BJ (cell line): ENCODE measurements around the gene OR5M10. TPM values are rescaled to one million over a fixed set of nuclear protein-coding genes. Genes with fewer than 3 reads are reported as not detected.

Source experiments
- CTCF ChIA-PET: fragments of 350-600 bp; formaldehyde crosslinking; extraction: SDS; loops from one replicate; lab custom pipeline; 2021; ENCODE audit warnings: antibody characterized with exemption, inconsistent platforms; lab: Yijun Ruan, JAX
- POLR2A ChIA-PET: fragments of 300-600 bp; sonication (Branson Sonifier 250); formaldehyde crosslinking; extraction: SDS; loops from one replicate; lab custom pipeline; 2021; ENCODE audit warnings: antibody characterized with exemption; lab: Charles Lee
- DNase-seq: peaks from one replicate; pipeline ENCODE4 v3.0.0-alpha.2; 2011; ENCODE audit warnings: low read depth
- H3K27me3 ChIP-seq: 2 replicates; pipeline ENCODE4 v1.6.0; 2011; ENCODE audit warnings: low read length; ENCODE audit not compliant: control insufficient read depth, insufficient read depth
- H3K36me3 ChIP-seq: 2 replicates; pipeline ENCODE4 v1.5.1; 2011; ENCODE audit warnings: low read length; ENCODE audit not compliant: control insufficient read depth, insufficient read depth
- H3K4me3 ChIP-seq: 2 replicates; pipeline ENCODE4 v1.5.1; 2011; ENCODE audit warnings: low read depth, mild to moderate bottlenecking, control low read depth, low read length
- polyA plus RNA-seq: library from polyadenylated mRNA; depleted of rRNA; stranded (reverse); fragments of >200 nt; gene quantifications from 2 replicates; pipeline ENCODE4 v1.2.3, GENCODE V29; 2011; rRNA removed
- TF ChIP-seq, protein P1 (sequence below): IDR thresholded peaks from 2 replicates; pipeline ENCODE4 v1.5.1; 2011; ENCODE audit warnings: low read depth, mild to moderate bottlenecking, control low read depth, inconsistent platforms, low read length, moderate library complexity; ENCODE audit not compliant: insufficient read depth

OR5M10 gene
- polyA plus RNA-seq, 1 experiment, result not detected

GRCh38 chr11:56545531-56545930 is 32.0 kb downstream of the OR5M10 start:
- ChIA-PET POLR2A (no interaction called here), CTCF (no interaction called here)
- no peak for DNase-seq
- Histone ChIP-seq H3K27me3 (no peaks in the 10 kb centered on the region), H3K36me3 (no peaks in the 10 kb centered on the region), H3K4me3 (no peak overlapping the region)
- TF ChIP-seq, protein P1, sequence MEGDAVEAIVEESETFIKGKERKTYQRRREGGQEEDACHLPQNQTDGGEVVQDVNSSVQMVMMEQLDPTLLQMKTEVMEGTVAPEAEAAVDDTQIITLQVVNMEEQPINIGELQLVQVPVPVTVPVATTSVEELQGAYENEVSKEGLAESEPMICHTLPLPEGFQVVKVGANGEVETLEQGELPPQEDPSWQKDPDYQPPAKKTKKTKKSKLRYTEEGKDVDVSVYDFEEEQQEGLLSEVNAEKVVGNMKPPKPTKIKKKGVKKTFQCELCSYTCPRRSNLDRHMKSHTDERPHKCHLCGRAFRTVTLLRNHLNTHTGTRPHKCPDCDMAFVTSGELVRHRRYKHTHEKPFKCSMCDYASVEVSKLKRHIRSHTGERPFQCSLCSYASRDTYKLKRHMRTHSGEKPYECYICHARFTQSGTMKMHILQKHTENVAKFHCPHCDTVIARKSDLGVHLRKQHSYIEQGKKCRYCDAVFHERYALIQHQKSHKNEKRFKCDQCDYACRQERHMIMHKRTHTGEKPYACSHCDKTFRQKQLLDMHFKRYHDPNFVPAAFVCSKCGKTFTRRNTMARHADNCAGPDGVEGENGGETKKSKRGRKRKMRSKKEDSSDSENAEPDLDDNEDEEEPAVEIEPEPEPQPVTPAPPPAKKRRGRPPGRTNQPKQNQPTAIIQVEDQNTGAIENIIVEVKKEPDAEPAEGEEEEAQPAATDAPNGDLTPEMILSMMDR, result no peak

DNA sequence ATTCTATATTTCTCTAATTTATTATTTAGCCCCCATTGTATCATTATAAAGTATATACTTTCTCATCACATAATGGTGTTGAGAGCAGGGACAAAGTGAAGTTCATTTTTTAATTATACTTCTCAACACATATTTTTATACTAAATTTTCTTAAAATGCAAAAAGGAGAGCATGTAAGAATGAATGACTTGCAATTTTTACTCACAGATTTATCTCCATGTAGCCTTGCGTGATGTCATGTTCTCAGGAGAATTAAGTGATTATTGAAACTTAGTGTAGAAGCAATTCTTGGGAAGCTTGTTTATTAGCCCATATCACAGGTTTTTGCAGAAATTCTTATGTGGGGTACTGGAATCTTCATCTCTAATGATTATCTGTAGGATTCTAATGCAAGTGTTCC is 33.8 kb downstream of the OR5M10 start:
- no peaks in the 10 kb centered on the region for H3K36me3 ChIP-seq
- CTCF ChIA-PET, result no interaction called here
- TF ChIP-seq, protein P1, result no peak

DNA sequence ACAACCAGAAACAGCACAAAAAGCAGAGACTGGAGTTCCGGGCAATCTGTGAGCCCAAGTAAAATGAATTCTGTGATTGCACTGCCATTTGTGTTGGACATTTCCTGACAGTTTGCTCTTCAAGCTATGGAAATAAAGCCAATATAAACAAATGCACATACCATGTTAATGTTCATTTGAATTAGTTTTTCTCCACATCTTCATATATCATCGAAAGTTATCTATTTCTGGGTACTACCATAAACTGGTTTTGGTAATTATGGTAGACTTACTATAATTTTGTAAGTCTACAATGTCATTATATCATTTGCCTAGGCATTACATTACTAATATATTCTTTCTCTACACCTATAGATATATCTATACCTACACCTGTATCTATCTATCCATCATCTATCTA is 34.4 kb downstream of the OR5M10 start, which contains the start of gene OR5M11:
TSS of gene OR5M11 (minus strand) at position 101 of the 400 bp plus-strand sequence. CDS start at position 101, 0 bp downstream.
- POLR2A ChIA-PET, result no interaction called here

More for the DNA sequence above, 33.8 kb downstream of the OR5M10 start:
- H3K4me3 ChIP-seq, result no peak overlapping the region
- POLR2A ChIA-PET, result no interaction called here
- DNase-seq, result no peak
- no peaks in the 10 kb centered on the region for H3K27me3 ChIP-seq

DNA sequence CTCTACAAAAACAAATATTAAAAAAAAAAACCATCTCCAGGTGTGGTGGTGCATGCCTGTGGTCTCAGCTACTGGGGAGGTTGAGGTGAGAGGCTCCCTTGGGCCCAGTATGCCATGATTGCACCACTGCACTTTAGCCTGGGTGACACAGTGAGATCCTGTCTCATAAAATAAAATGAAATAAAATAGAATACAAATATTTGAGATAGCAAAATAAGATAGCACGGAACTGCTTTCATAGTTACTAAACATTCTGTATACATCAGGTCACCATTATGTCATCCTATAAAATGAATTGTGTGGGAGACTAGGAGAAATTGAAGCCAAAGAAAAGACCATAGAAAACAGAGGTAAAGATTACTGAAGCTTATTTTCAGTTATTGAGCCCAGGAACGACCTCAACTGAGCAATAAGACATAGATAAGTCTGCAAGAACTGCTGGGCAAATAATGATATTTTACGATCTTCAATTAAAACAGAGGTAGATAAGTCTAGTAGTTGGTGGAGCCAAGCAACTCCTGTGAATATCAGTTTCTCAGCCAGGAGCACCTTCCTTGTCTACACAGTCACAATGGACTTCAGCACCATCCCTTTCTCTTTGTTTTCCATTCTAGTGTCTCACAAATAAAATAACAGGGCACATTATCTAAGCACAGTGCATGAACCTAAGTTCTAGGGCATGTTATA is 44.3 kb downstream of the OR5M10 start:
- POLR2A ChIA-PET, result no interaction called here
- CTCF ChIA-PET, result no interaction called here
- no peak for DNase-seq
- Histone ChIP-seq H3K4me3 (no peak overlapping the region), H3K27me3 (no peaks in the 10 kb centered on the region), H3K36me3 (no peaks in the 10 kb centered on the region)
- TF ChIP-seq, protein P1, result no peak

More for the DNA sequence above, 34.4 kb downstream of the OR5M10 start, which contains the start of gene OR5M11:
- H3K36me3 ChIP-seq, result no peaks in the 10 kb centered on the region
- TF ChIP-seq, protein P1, result no peak
- CTCF ChIA-PET, result no interaction called here
- H3K4me3 ChIP-seq, result no peak within 1 kb of the TSS
- DNase-seq, result no peak
- H3K27me3 ChIP-seq, result no peaks in the 10 kb centered on the region

- DNase-seq, result no peak
- POLR2A ChIA-PET, result no interaction called here
- TF ChIP-seq, protein P1, result no peak
These were observed 45.7 kb downstream of the OR5M10 start for GRCh38 chr11:56531856-56532255.

More at GRCh38 chr11:56531856-56532255, 45.7 kb downstream of the OR5M10 start:
- Histone ChIP-seq H3K4me3 (no peak overlapping the region), H3K27me3 (no peaks in the 10 kb centered on the region), H3K36me3 (no peaks in the 10 kb centered on the region)
- CTCF ChIA-PET, result no interaction called here

Other genes with a start within 250 kb of the OR5M10 start
- not detected in 2 replicates for gene OR8K1, start 231.7 kb downstream of the OR5M10 start, polyA plus RNA-seq
- not detected in 2 replicates for gene OR8J1, start 223.4 kb downstream of the OR5M10 start, polyA plus RNA-seq
- not detected in 2 replicates for gene OR8U1, start 202.1 kb downstream of the OR5M10 start, polyA plus RNA-seq
- gene OR5AL1, start 165.0 kb downstream of the OR5M10 start, polyA plus RNA-seq, result not detected in 2 replicates
- not detected in 2 replicates for gene OR5M3, start 104.4 kb downstream of the OR5M10 start, polyA plus RNA-seq
- gene OR5M8, start 86.4 kb downstream of the OR5M10 start, polyA plus RNA-seq, result not detected in 2 replicates
- not detected in 2 replicates for gene OR5M11, start 34.5 kb downstream of the OR5M10 start, polyA plus RNA-seq
- gene OR5M1, start 37.2 kb upstream of the OR5M10 start, polyA plus RNA-seq, result not detected in 2 replicates
- gene OR5AP2, start 64.7 kb upstream of the OR5M10 start, polyA plus RNA-seq, result not detected in 2 replicates
- not detected in 2 replicates for gene OR5AR1, start 86.0 kb upstream of the OR5M10 start, polyA plus RNA-seq
- not detected in 2 replicates for gene OR9G1, start 121.4 kb upstream of the OR5M10 start, polyA plus RNA-seq
- not detected in 2 replicates for gene OR9G4, start 171.0 kb upstream of the OR5M10 start, polyA plus RNA-seq